Esophagus muscularis mucosa (tissue), 4 donors: ENCODE results near the gene TMEM126A. TPM values are rescaled to one million over a fixed set of nuclear protein-coding genes. Genes with fewer than 3 reads are reported as not detected.

Source experiments
- DNase-seq: peaks from one replicate; pipeline ENCODE4 v3.0.0-alpha.2; 2017; ENCODE audit errors: extremely low spot score
- H3K27ac ChIP-seq, 4 donors: fragments of 200-600 bp; sonication (generic); replicated peaks in 1 of 4; 1 replicate in 3 of 4; 2 replicates in 1 of 4; pipeline ENCODE4 v1.5.1; 2016 to 2019; ENCODE audit warnings: mild to moderate bottlenecking in 1 of 4
- H3K27me3 ChIP-seq, 4 donors: fragments of 200-600 bp; sonication (generic); one replicate each; pipeline versions ENCODE4 v1.5.1 to v1.6.0; 2016 to 2019
- H3K36me3 ChIP-seq, 4 donors: fragments of 200-600 bp; sonication (generic); one replicate each; pipeline ENCODE4 v1.5.1; 2016 to 2019
- H3K4me1 ChIP-seq, 4 donors: fragments of 200-600 bp; sonication (generic); one replicate each; pipeline ENCODE4 v1.5.1; 2016 to 2019
- H3K4me3 ChIP-seq, 4 donors: fragments of 200-600 bp; sonication (generic); 1 replicate in 2 of 4; 2 replicates in 2 of 4; pipeline ENCODE4 v1.5.1; 2016 to 2019; ENCODE audit warnings: mild to moderate bottlenecking in 4 of 4, moderate library complexity in 1 of 4
- H3K9me3 ChIP-seq, 4 donors: fragments of 200-600 bp; sonication (generic); 1 replicate in 3 of 4; 2 replicates in 1 of 4; pipeline ENCODE4 v1.5.1; 2016 to 2019
- EP300 ChIP-seq: sonication (generic); formaldehyde crosslinking; IDR thresholded peaks from one replicate; pipeline ENCODE4 v1.6.1; 2017; ENCODE audit warnings: antibody characterized with exemption
- POLR2A ChIP-seq: fragments of 450-650 bp; IDR thresholded peaks from one replicate; pipeline ENCODE4 v1.6.1; 2017; ENCODE audit warnings: antibody characterized with exemption, moderate library complexity, mild to moderate bottlenecking, low read depth
- POLR2AphosphoS5 ChIP-seq, 2 donors: sonication (generic); formaldehyde crosslinking; IDR thresholded peaks; one replicate each; pipeline ENCODE4 v1.6.1; 2017; ENCODE audit warnings: antibody characterized with exemption in 2 of 2
- WGBS: methylation state at CpG from one replicate; pipeline ENCODE4 v1.1.5; 2018; 5-methylcytosine and 5-hydroxymethylcytosine counted together
- intact Hi-C: fragments of 100-400 bp; cut with DNase I; formaldehyde crosslinking; loops from one replicate; pipeline ENCODE4 v1.15.1; 2023
- total RNA-seq, 4 donors: library from RNA; depleted of rRNA; stranded (reverse); fragments of >200 nt; gene quantifications; one replicate each; pipeline versions ENCODE4 v1.1.0 to v1.2.1, GENCODE V29; 2016
- TF ChIP-seq, protein P1 (sequence below), 3 experiments: fragments of 200-600 bp in 2 of 3; fragments of 450-650 bp in 1 of 3; sonication (generic) in 2 of 3; IDR thresholded peaks; one replicate each; pipeline ENCODE4 v1.5.1; 2017 to 2019; ENCODE audit warnings: antibody characterized with exemption in 3 of 3, mild to moderate bottlenecking in 2 of 3, moderate library complexity in 1 of 3

Gene TMEM126A
- total RNA-seq, 4 donors from 2014 or later: 19.0 to 48.6 (median 26.8) TPM

DNA sequence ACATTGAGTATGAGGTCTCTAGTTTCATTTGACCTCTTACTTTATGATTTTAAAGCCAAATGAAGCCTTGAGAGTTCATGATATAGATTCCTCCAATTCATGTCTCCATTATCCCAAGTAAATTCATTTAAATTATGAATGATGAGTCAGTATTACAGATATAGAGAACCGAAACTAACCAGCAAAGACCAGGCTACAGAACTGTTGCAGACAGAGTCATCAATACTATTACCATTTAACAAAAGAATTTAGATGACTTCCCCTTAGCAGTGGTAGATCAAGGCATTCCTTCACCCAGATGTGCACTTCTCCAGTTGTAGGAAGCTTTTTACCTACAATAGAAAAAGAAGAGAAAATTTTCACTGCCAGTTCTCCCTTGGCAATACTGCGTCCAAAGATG lies 50.0 kb downstream of the TMEM126A start:
- no peaks in the 10 kb centered on the region for H3K9me3 ChIP-seq
- DNase-seq: no peak
- no peak overlapping the region for H3K4me3 ChIP-seq
- H3K4me1 ChIP-seq: no peaks in the 10 kb centered on the region
- H3K27ac ChIP-seq: no peak overlapping the region
- H3K27me3 ChIP-seq: no peaks in the 10 kb centered on the region
- TF ChIP-seq POLR2A (no peak), EP300 (no peak)
- 94% methylated on average over 2 of the region's 2 CpGs for WGBS
- H3K36me3 ChIP-seq: no peaks in the 10 kb centered on the region
- intact Hi-C loops: no loop called here

DNA sequence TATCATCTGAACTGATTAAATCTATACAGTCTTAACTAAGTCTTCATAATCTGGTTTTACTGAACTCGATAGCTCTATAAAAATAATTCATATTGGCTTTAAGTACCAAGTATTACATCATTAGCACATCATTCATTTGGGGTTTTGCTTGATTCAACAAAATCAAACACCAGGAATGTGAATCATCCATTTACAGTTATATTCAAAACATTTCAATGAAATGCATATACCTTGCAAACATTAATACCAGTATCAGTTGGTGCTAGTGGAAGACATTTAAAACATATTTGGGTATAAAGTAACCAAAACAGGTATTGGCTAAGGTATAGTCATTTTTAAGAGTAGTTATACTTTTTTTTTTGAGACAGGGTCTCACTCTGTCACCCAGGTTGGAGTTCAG lies 50.4 kb downstream of the TMEM126A start:
- intact Hi-C loops: no loop called here
- no peak for TF ChIP-seq EP300
- TF ChIP-seq POLR2A: no peak
- Histone ChIP-seq H3K36me3 (no peaks in the 10 kb centered on the region), H3K4me3 (no peak overlapping the region), H3K27me3 (no peaks in the 10 kb centered on the region), H3K9me3 (no peaks in the 10 kb centered on the region), H3K27ac (no peak overlapping the region), H3K4me1 (no peaks in the 10 kb centered on the region)
- 82% methylated on average over 1 of the region's 1 CpG for whole genome bisulfite sequencing
- no peak for DNase-seq

DNA sequence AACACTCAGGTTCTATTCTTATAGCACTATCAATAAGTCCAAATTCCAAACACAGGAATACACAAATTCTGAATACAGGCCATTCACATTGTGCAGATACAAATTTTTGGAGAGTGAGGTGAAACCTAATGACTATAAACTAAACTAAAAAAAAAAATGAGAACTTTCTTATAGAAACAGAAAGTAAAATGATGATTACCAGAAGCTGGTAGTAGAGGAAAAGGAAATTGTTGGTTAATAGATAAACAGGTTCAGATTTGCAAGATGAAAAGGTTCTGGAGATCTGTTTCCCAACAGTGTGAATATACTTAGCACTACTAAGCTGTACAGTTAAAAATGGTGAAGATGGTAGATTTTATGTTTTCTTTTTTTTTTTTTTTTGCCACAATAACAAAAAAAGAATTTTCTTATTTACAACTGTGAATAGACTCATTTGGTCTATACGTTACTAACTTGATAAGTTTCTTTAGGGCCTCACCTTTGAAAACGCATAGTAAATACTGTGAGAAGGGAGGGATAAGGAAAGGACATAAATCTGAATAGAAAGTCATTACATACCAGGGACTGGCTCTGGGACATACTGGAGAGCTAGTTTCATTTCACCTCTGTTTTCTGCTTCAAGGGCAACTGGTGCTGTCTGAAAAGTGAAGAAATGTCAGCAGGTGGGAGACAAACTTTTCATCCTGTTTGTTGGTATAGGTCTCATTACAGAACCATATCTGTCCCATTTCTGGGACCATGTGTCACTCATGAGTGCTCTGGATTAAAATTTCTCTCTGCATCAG lies 52.4 kb downstream of the TMEM126A start:
- DNase-seq: no peak
- H3K36me3 ChIP-seq: no peaks in the 10 kb centered on the region
- H3K9me3 ChIP-seq: no peaks in the 10 kb centered on the region
- H3K27ac ChIP-seq: no peak overlapping the region
- TF ChIP-seq POLR2AphosphoS5 (IDR thresholded peaks at IDR 0.05) (no peak), EP300 (no peak), POLR2A (no peak)
- TF ChIP-seq, protein P1, sequence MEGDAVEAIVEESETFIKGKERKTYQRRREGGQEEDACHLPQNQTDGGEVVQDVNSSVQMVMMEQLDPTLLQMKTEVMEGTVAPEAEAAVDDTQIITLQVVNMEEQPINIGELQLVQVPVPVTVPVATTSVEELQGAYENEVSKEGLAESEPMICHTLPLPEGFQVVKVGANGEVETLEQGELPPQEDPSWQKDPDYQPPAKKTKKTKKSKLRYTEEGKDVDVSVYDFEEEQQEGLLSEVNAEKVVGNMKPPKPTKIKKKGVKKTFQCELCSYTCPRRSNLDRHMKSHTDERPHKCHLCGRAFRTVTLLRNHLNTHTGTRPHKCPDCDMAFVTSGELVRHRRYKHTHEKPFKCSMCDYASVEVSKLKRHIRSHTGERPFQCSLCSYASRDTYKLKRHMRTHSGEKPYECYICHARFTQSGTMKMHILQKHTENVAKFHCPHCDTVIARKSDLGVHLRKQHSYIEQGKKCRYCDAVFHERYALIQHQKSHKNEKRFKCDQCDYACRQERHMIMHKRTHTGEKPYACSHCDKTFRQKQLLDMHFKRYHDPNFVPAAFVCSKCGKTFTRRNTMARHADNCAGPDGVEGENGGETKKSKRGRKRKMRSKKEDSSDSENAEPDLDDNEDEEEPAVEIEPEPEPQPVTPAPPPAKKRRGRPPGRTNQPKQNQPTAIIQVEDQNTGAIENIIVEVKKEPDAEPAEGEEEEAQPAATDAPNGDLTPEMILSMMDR (IDR thresholded peaks at IDR 0.05): no peak
- WGBS: 83% methylated on average over 2 of the region's 2 CpGs
- H3K27me3 ChIP-seq: no peaks in the 10 kb centered on the region
- intact Hi-C loops: no loop called here
- no peak overlapping the region for H3K4me3 ChIP-seq
- no peaks in the 10 kb centered on the region for H3K4me1 ChIP-seq

DNA sequence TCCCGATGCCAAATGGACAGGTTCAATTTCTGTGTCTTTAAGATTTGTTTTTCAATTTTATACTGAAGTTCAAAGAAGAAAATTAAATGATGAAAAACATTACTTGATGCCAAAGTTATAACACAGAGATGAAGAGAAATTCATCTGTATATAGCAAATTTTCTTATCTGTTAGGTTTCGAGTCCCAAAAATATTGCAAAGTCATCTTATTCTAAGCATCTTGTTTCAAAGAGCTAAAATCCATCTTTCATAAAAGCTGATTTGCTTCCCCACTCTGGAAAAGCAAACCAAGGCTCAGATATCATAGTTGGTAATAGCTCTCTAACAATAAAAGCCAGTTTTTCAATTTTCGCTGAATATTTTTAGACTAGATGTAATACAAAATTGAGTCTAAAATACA lies 57.2 kb downstream of the TMEM126A start:
- 97% methylated on average over 3 of the region's 3 CpGs for WGBS
- no peak overlapping the region for H3K4me3 ChIP-seq
- no peaks in the 10 kb centered on the region for H3K27me3 ChIP-seq
- H3K27ac ChIP-seq: no peak overlapping the region
- no peaks in the 10 kb centered on the region for H3K4me1 ChIP-seq
- TF ChIP-seq EP300 (no peak), POLR2AphosphoS5 (IDR thresholded peaks at IDR 0.05) (no peak), POLR2A (no peak)
- no peak for DNase-seq
- no peaks in the 10 kb centered on the region for H3K9me3 ChIP-seq
- intact Hi-C loops: no loop called here
- no peaks in the 10 kb centered on the region for H3K36me3 ChIP-seq

DNA sequence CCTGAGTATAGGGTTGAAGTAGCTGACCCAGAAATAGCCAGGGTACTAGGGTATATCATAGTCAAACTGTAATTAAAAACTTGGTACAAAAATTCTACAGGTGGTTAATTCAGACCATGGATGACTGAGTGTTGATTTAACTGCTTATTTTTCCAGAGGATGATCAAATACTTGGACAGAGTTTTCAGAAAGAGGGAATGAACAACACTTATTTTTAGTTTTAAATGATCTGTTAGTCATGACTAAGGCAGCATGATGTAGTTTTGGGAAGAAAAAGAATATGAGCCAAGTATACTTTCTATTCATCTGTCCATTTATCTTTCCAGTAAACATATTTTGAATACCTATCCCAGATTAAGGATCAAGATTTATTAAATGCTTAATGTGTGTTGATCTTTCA lies 58.0 kb downstream of the TMEM126A start:
- DNase-seq: no peak
- no peaks in the 10 kb centered on the region for H3K4me1 ChIP-seq
- H3K27ac ChIP-seq: no peak overlapping the region
- TF ChIP-seq POLR2A (no peak), EP300 (no peak), POLR2AphosphoS5 (IDR thresholded peaks at IDR 0.05) (no peak)
- TF ChIP-seq, protein P1 (IDR thresholded peaks at IDR 0.05): no peak
- H3K36me3 ChIP-seq: no peaks in the 10 kb centered on the region
- no peaks in the 10 kb centered on the region for H3K27me3 ChIP-seq
- intact Hi-C loops: no loop called here
- H3K9me3 ChIP-seq: no peaks in the 10 kb centered on the region
- no peak overlapping the region for H3K4me3 ChIP-seq

Other genes starting within 250 kb of the TMEM126A start
- 10 to 100 TPM in 2 of 4 donors, 1 to 10 TPM in 2; 7.3 to 14.1 (median 11.1) TPM for gene DLG2, start 20.6 kb upstream of the TMEM126A start, total RNA-seq
- gene TMEM126B, start 19.4 kb upstream of the TMEM126A start, total RNA-seq: 10 to 100 TPM; 25.4 to 65.2 (median 46.6) TPM
- 10 to 100 TPM; 34.8 to 60.6 (median 37.0) TPM for gene CREBZF, start 17.2 kb downstream of the TMEM126A start, total RNA-seq
- 1 to 10 TPM in 3 of 4 donors, under 1 TPM in 1; 0.83 to 2.9 (median 2.5) TPM for gene CCDC89, start 38.2 kb downstream of the TMEM126A start, total RNA-seq
- 10 to 100 TPM in 2 of 4 donors, 1 to 10 TPM in 2; 7.1 to 10.4 (median 8.8) TPM for gene SYTL2, start 163.2 kb downstream of the TMEM126A start, total RNA-seq
- gene CCDC83, start 207.4 kb downstream of the TMEM126A start, total RNA-seq: not detected